Fibroblast of villous mesenchyme (primary cell): Measurements from ENCODE around the gene DUSP14. TPM values are rescaled to one million over a fixed set of nuclear protein-coding genes. Genes with fewer than 3 reads are reported as not detected.
A peak's percentile ranks its signal among the peaks of the same experiment; 100 is the strongest.
"Not testable (repeated sequence)": the region's sequence is repeated elsewhere in the genome, so short reads cannot be mapped to it uniquely, and the experiment has no call there.

Experiments
- DNase-seq: peaks from one replicate; pipeline ENCODE4 v3.0.0-alpha.2; 2010; ENCODE audit warnings: low read depth
- H3K4me3 ChIP-seq: 2 replicates; pipeline ENCODE4 v1.5.1; 2011; ENCODE audit warnings: low read depth, mild to moderate bottlenecking, low read length
- CTCF ChIP-seq: IDR thresholded peaks from 2 replicates; pipeline ENCODE4 v1.5.1; 2012; ENCODE audit warnings: low read depth, mild to moderate bottlenecking, low read length; ENCODE audit not compliant: insufficient read depth
- total RNA-seq: library from RNA; depleted of rRNA; stranded (reverse); fragments of >200 nt; gene quantifications from 2 replicates; pipeline ENCODE4 v1.2.3, GENCODE V29; 2012

Gene DUSP14
- total RNA-seq, 1 donor = 91.5 TPM

- no peak overlapping the region for H3K4me3 ChIP-seq
- no peak for TF ChIP-seq CTCF
- DNase-seq = no peak
Observed at GRCh38 chr17:37505333-37505732, 15.6 kb downstream of the DUSP14 start.

DNA sequence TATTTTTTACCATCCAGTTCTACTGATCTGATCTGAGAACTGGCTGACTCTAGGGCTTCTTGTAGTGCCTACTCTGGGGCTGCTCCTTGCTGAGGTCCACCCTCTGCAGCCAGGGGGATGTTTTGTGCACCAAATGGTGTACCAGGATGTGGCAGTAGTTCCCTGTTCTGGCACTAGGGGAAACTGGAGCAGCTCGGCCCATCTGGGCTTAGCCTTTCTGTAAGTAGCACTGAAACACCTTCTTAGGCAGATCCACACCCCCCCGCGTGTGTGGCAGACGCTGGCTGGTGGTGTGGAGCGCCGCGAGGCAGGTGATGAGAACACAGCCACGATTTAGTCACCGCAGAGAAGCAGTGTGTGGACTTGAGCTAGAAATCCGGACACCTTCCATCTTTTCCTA, 17.0 kb downstream of the DUSP14 start:
- peak; percentile 34 for DNase-seq
- TF ChIP-seq CTCF = peak; percentile 69
- no peak overlapping the region for H3K4me3 ChIP-seq

GRCh38 chr17:37507111-37507510, 17.4 kb downstream of the DUSP14 start:
- no peak for DNase-seq
- no peak overlapping the region for H3K4me3 ChIP-seq
- no peak for TF ChIP-seq CTCF

- no peak for TF ChIP-seq CTCF
- no peak overlapping the region for H3K4me3 ChIP-seq
- no peak for DNase-seq
Observed at GRCh38 chr17:37510056-37510455, 20.4 kb downstream of the DUSP14 start.

- not testable (repeated sequence) for H3K4me3 ChIP-seq, DNase-seq
Observed at GRCh38 chr17:37511642-37512041, 22.0 kb downstream of the DUSP14 start.

DNA sequence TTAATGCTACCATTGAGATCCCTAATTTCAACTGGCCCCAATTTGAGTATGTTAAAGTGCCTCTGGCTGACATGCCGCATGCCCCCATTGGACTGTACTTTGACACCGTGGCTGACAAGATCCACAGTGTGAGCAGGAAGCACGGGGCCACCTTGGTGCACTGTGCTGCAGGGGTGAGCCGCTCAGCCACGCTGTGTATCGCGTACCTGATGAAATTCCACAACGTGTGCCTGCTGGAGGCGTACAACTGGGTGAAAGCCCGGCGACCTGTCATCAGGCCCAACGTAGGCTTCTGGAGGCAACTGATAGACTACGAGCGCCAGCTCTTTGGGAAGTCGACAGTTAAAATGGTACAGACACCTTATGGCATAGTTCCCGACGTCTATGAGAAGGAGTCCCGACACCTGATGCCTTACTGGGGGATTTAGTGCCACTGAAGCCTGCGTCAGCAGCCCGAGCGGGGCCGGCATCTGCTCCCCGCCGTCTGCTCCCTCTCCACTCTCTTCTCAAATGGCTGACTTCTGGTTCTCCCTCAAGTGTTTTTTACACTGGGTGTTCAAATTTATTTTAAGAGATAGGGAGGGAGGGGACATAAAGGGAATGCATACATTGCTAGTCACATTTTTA, 22.9 kb downstream of the DUSP14 start:
- no peak for DNase-seq
- no peak overlapping the region for H3K4me3 ChIP-seq
- no peak for TF ChIP-seq CTCF

- no peak for TF ChIP-seq CTCF
- H3K4me3 ChIP-seq = no peak overlapping the region
- no peak for DNase-seq
Observed at GRCh38 chr17:37513711-37514110, 24.0 kb downstream of the DUSP14 start.
